Measurements from ENCODE around the gene SNX21.

GRCh38 chr20:45859916-45860315, 26.3 kb downstream of the SNX21 start:
- TF ChIP-seq CTCF (IDR thresholded peaks at IDR 0.05; ENCODE audit: low read depth, low read length) = no peak
- TF ChIP-seq POLR2A (IDR thresholded peaks at IDR 0.05; ENCODE audit: extremely low read depth, insufficient read length) = no peak
- no peak for TF ChIP-seq MAX (IDR thresholded peaks at IDR 0.05; ENCODE audit: low read depth, low read length)
- no peak for TF ChIP-seq MYC (IDR thresholded peaks at IDR 0.05; ENCODE audit: low read depth, low read length)

Data from NB4 (cell line).